ENCODE results near the gene ARFGAP3. TPM values are rescaled to one million over a fixed set of nuclear protein-coding genes. Genes with fewer than 3 reads are reported as not detected.
A peak's percentile ranks its signal among the peaks of the same experiment; 100 is the strongest.

The ARFGAP3 gene
- total RNA-seq, 1 experiment from 2014 or later = 16.9 TPM

GRCh38 chr22:42842658-42843370 is 14.3 kb downstream of the ARFGAP3 start:
- no peaks in the 10 kb centered on the region for H3K9me3 Mint-ChIP-seq
- no peaks in the 10 kb centered on the region for H3K4me1 Mint-ChIP-seq
- DNase-seq (ENCODE audit: low spot score) (no peak), ATAC-seq (no peak)
- ChIA-PET POLR2A (interaction anchor here (0.7 kb wide), 1 partner anchor 136 kb away, joined by 6 read pairs; no protein-coding TSS in a partner anchor), CTCF (interaction anchor here (1.3 to 2.5 kb wide), 3 partner anchors 23 to 217 kb away, joined by 3 to 12 read pairs (median 7); no protein-coding TSS in a partner anchor)
- TF ChIP-seq ZNF138 (CRISPR knock-in tag; conservative IDR thresholded peaks at IDR 0.05) (no peak), AR (CRISPR knock-in tag; IDR thresholded peaks at IDR 0.05) (no peak), ATF2 (CRISPR knock-in tag; IDR thresholded peaks at IDR 0.05; ENCODE audit: borderline replicate concordance, low read depth) (no peak), FOXP1 (CRISPR knock-in tag; IDR thresholded peaks at IDR 0.05; ENCODE audit: borderline replicate concordance) (no peak), PREB (CRISPR knock-in tag; IDR thresholded peaks at IDR 0.05; ENCODE audit: borderline replicate concordance) (no peak), ARID4B (CRISPR knock-in tag; IDR thresholded peaks at IDR 0.05; ENCODE audit: borderline replicate concordance) (no peak), NFE2L1 (CRISPR knock-in tag; IDR thresholded peaks at IDR 0.05) (no peak), MYBL2 (CRISPR knock-in tag; IDR thresholded peaks at IDR 0.05) (no peak), OVOL2 (CRISPR knock-in tag; IDR thresholded peaks at IDR 0.05; ENCODE audit: borderline replicate concordance) (no peak)
- peaks cover 7% of the 10 kb centered on the region; the same call in 1 of the 2 replicates for H3K36me3 Mint-ChIP-seq
- H3K27me3 Mint-ChIP-seq (ENCODE audit: low read depth) = no peaks in the 10 kb centered on the region
- no peak overlapping the region for H3K27ac Mint-ChIP-seq
- H3K4me3 Mint-ChIP-seq = no peak overlapping the region

GRCh38 chr22:42841444-42841843 is 15.6 kb downstream of the ARFGAP3 start:
- no peaks in the 10 kb centered on the region for H3K27me3 Mint-ChIP-seq (ENCODE audit: low read depth)
- H3K36me3 Mint-ChIP-seq = peaks cover 7% of the 10 kb centered on the region; the same call in 1 of the 2 replicates
- no peaks in the 10 kb centered on the region for H3K9me3 Mint-ChIP-seq
- ATAC-seq (no peak), DNase-seq (ENCODE audit: low spot score) (no peak)
- ChIA-PET CTCF (interaction anchor here (0.7 to 1.6 kb wide), 3 partner anchors 22 to 219 kb away, joined by 3 to 5 read pairs (median 4); no protein-coding TSS in a partner anchor), POLR2A (interaction anchor here (0.7 kb wide), 1 partner anchor 15 kb away, joined by 3 read pairs; no protein-coding TSS in a partner anchor)
- TF ChIP-seq TEAD4 (CRISPR knock-in tag; IDR thresholded peaks at IDR 0.05) (no peak), ZNF281 (CRISPR knock-in tag; IDR thresholded peaks at IDR 0.05) (no peak)
- H3K4me1 Mint-ChIP-seq = no peaks in the 10 kb centered on the region
- H3K4me3 Mint-ChIP-seq = no peak overlapping the region
- peak overlapping the region; percentile 1; the same call in 1 of the 2 replicates for H3K27ac Mint-ChIP-seq

All from WTC11 (cell line).